NOMO-1 treated with dmso at 0.1 percent for 144 hours (cell line): ENCODE data around the gene CENPN.

Source experiments
- DNase-seq: peaks from one replicate; lab custom pipeline; 2025; ENCODE audit not compliant: unreplicated experiment; lab: John Stamatoyannopoulos, UW

CENPN gene

GRCh38 chr16:81026429-81026828 lies 19.4 kb downstream of the CENPN start:
- DNase-seq: no peak

DNA sequence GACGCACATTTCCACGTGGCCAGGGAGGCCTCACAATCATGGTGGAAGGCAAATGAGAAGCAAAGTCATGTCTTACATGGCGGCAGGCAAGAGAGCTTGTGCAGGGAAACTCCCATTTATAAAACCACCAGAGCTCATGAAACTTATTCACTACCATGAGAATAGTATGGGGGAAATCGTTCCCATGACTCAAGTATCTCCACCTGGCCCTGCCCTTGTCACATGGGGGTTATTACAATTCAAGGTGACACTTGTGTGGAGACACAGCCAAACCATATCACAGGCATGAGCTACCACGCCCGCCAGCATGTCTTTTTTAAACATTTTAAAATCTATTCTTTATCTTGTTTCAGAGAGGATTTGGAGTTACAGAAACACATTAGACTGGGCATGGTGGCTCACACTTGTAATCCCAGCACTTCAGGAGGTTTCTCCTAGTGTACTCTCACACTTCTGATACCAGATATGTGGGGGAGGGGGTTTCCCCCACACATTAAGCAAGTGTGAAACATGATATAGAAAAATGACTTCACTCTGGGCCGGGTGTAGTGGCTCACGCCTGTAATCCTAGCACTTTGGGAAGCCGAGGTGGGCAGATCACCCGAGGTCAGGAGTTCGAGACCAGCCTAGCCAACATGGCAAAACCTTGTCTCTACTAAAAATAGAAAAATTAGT lies 23.1 kb downstream of the CENPN start:
- no peak for DNase-seq

DNA sequence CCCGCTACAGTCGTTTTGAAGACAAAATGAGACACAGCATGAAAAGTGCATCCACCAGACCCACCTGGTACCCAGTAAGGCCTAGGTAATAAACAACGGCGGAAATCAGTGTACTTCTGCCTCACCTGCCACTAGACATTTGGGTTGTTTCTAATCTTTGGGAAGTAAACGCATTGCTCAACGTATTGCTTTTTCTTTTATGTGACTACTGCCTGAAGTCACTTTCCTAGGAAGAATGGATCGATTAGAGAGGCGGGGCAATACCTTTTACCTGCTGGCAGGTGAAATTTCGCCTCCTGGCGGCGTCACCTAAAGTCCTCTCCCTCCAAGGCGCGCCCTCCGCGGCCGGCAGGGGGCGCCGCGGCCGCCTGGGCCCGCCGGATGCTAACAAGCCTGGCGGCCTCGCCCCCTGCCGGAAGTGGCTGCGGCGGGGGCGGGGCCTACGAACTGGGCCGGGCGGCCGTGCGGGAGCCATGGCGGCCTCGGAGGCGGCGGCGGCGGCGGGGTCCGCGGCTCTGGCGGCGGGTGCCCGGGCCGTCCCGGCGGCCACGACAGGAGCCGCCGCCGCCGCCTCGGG lies 28.5 kb downstream of the CENPN start, which contains the start of gene ATMIN:
Gene ATMIN, plus strand, starts transcription at position 445 of the 577 bp plus-strand sequence. Its CDS starts 29 bp downstream, at position 474.
- peak; percentile 67 for DNase-seq

DNA sequence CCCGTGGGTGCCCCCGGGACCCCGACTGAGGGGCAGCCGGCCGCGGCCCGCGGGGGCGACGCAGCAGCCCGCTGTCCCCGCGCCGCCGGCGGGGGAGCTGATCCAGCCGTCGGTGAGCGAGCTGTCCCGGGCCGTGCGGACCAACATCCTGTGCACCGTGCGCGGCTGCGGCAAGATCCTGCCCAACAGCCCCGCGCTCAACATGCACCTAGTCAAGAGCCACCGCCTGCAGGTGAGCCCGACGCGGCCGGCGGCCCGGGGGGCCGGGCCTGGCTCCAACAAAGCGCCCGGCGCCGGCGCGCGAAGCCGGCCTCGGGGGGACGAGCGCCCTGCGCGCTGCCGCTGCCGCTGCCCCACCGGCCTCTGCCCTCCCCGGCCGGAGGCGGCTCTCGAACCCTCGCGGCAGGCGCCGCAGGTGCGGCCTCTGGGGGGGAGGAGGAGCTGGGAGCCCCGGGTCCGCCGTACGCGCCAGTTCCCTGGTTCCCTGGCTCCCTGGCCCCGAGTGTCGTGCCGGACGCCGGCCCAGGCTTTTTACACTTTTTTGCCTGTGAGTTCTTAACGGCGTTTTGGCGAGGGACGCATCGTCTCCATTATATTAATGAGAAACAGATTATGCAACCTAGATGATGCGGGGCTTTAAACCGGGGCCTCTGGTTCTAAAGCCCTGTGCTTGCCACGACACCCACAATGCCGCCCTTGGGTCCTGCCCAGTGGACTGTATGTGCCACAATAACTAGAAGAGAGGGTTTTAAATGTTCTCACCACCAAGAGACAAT lies 29.1 kb downstream of the CENPN start:
- no peak for DNase-seq

DNA sequence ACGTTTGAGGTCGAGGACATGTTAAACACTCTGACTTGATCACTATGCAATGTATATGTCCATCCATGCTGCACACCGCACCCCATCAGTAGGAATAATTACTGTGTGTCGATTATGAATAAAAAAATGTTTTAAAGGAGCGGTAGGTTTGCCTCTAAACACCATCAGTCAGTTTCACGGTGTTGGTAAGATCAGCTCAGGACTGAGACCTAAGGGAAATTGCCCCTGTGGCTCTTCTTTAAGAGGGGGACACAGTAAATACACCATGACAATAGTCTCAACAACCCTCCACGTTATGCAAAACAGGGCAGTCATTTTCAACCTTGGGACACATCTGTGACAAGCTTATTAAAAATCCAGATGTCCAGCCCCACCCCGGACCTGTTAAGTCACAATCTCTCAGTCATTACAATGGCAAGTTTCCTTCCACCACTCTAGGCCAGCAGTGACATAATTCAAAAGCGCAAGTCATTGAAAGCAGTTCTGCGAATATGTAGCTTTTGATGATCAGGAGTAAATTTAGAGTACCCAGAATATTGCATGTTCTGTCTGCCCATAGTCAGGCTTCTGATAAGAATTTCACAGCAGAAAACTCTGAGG lies 29.8 kb downstream of the CENPN start:
- DNase-seq: no peak

GRCh38 chr16:81040131-81040530 lies 33.1 kb downstream of the CENPN start:
- DNase-seq: no peak

- DNase-seq: no peak
Measured at GRCh38 chr16:81040842-81041241, 33.8 kb downstream of the CENPN start.

DNA sequence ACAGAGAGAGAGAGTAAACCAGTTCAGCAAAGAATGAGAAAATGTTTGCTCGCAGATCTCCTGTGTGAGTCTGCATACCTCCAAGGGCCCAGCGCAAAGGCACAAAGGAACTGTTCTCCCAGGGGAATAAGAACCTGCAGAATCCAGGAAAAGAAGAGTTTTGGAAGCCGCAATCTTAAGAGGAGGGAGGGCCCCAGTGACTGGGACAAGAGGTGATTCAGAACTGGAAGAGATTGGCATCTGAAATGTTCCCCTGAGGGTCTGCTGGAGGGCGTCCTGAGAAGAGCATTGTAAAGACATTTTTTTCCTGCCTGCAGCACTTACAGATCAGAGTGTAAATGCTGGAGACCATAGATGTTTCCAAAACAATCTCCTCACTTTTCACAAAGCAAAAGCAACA lies 34.7 kb downstream of the CENPN start:
- no peak for DNase-seq

DNA sequence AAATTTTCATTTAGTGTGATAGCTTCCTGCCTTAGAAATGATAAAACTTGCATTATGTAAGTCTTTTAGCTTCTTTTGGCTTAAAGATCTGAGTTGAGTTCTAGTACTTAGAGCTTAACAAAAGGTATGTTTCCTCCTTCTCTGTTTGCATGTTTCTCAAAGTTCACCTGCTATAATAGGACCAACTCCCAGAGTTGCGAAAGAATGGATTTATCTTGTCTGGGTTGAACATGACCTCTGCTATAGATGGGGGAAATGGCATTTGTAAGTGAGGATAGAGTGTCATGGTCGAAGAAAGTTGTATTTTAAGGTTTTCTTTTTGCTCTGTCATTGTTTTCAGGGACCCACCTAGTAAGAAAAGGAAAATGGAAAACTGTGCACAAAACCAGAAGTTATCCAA lies 35.8 kb downstream of the CENPN start:
- no peak for DNase-seq

DNA sequence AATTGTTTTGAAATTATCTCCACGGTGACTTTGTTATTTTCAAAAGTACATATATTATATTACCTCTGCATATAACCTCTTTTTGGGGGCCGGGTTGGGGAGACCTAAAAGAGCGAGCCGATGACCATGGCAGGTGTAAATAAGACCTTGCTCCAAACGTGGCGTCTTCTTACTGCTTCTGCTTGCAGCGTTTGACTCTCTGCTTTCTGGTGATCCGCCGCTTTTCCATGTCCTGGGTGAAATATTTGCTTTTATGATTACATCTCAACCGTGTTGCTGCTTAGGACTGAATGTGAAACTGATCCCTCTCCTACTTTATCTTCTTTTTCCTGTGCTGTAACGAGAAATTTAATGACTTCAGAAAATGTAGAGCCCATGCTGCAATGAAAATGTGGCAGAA lies 46.7 kb downstream of the CENPN start:
- no peak for DNase-seq

DNA sequence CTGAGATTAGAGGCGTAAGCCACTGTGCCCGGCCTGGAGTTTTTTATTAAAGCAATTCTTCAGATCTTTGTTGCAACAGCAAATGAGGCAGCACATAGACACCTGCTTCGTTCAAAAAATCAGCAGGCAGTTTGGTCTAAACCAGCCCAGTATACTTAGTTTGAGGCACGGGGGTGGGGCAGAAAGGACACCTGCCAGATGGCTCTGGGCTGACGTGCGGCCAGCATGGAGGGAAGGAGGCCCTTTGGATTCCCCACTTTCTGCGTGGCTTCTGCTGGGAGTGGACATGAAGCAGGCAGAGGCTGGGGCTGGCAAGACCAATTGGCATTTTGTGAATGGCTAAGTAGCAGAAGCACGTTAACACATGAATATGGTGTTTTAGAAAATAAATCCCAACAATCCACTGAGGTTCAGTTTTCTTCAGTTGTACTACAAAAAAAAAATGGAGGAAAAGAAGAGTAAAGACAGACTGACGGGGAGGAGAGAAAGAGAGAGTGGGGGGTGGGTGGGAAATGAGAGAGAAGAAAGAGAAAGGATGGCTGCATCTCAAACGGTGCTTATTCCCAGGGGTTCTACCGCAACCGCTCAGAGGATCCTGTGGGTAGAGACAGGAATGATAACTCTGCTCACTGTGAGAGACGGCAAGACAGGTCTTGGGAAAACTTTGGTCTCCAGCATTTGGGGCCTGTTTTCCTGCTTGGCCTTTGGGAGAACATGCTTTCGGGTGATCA lies 53.7 kb downstream of the CENPN start:
- DNase-seq: no peak

GRCh38 chr16:81061307-81061640 lies 54.3 kb downstream of the CENPN start:
- DNase-seq: no peak

DNA sequence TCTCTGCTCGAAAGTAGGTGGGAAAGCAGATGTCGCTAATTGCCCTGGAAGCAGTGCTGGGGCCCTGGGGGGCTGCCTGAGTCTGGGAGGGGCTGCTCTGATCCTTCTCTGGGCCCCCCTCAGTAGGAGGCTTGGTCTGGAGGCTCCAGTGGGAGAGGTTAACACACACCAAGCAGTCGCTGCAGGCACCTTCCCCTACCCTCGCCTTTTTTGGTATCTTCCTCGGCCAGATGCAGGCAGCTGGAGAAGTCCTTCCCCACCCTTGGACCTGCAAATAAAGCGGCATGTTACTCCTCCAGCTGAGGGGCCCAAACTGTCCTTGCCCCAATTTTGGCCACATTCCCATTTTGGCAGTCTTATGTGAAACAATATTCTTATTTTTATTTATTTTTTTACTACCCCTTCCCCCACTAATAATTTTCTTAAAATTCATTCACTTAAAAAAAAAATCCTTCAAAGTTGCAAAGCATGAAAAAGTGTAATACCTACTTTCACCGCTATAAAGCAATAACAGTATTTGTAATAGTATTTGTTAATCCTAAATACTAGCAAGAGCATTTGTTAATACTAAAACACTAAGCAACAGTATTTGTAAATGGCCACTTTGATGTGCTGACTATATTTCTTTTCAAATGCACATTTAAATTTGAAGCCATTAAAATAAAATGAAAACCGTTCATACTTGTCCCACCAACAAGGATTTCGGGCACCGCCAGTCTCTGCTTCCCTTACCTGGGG lies 55.0 kb downstream of the CENPN start:
- no peak for DNase-seq

- DNase-seq: no peak
Measured at GRCh38 chr16:81066681-81067080, 59.7 kb downstream of the CENPN start.

GRCh38 chr16:81067166-81067565 lies 60.2 kb downstream of the CENPN start:
- DNase-seq: no peak

DNA sequence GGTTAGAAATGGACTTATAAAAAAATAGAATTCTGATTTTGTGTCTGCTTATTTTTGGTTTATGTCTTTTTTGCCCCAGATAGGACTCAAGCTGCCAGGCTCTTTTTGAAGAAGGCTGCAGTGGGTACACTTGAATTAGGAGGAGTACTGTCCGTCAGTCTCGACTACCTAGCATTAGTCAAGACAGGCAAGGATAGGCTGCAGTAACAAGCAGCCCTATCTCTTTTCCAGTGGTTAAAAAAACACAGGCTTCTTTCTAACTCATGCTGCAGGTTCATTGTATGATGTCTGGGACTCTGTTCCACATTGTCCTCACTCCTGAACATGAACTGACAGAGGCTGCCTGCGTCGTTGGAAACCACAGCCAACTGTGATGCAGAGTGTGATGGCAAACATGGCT lies 62.0 kb downstream of the CENPN start:
- no peak for DNase-seq

- DNase-seq: no peak
Measured at GRCh38 chr16:81070979-81071378, 64.0 kb downstream of the CENPN start.

DNA sequence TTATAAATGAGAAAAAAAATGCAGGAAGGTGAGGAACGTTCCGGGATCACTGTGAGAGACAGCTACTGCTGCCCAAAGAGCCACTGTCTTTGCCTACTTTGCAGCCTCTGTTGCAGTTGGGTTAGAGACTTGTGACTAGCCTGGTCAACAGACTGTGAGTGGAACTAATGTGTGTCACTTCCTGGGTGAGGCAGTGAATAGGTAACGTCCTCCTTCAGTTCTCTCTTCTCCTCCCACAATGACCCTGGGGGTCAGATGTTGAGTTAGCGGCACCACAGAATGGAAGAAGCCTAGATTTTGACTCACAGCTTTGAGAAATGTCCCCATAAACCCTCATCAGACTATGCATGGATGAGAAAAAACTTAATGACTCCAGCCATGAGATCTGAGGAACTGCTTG lies 64.8 kb downstream of the CENPN start:
- no peak for DNase-seq

- DNase-seq: no peak
Measured at GRCh38 chr16:81073560-81074330, 66.7 kb downstream of the CENPN start.

- peak; percentile 81 for DNase-seq
Measured at GRCh38 chr16:81076566-81077075, 69.6 kb downstream of the CENPN start.
